ENCODE data around the gene ASB1.

The ASB1 gene

DNA sequence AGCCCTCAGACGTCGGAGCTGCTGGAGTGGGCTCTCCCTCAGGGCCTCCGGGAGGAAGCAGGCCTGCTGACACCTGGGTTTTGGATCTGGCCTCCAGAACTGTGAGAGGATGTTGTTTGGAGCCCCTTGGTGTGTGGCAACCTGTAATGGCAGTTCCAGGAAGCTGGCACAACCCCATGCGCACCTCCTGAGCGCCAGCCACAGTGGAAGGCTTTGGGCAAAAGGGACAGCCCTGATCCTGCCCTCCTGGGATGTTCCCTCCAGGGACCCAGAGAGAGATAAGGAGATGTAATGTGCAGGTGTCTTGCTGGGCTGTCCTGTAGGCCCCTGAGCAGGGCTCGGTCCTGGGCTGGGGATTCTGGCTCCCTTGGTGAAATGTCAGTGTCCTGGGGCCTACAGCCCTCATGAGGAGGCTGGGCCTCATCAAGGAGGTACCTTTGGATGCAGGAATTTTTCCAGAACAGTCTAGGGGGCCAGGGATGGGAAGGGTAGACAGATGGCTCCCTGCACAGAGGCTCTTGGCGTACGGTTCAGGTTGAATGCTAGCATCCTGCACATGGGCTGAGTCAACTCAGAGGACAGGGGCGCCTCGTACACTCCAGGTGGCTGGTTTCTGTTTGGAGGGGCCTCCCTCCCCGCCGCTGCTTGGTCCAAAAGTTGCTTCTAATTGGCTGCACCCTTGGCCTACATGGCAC is 61.1 kb downstream of the ASB1 start:
- in situ Hi-C loops (cut with MboI; ENCODE audit: low sequenced_read_pairs, unreplicated experiment) = no loop called here

DNA sequence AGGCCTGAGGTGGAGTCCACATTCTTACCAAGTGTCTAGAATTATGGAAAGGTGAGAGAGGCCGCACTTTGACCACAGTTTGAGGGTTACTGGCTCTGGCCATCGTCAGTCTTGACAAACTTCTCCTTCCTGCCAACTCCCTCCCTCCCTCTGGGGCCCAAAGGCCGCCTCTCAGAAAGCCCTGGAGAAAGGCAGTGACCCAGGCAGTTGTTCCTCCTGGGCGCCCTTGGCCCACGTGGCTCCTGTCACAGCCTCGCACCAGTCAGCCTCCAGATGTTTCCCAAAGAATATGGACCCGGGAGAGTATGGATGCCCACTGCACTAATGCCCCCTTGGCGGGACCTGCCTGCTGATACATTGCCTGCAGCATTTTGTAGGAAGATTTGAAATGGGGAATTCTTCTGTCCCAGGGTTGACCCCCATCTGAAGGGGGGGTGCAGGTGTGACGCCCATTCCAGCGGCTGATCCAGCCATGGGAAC is 61.7 kb downstream of the ASB1 start:
- DNase-seq (ENCODE audit: low spot score) = no peak
- TF ChIP-seq, protein P1, sequence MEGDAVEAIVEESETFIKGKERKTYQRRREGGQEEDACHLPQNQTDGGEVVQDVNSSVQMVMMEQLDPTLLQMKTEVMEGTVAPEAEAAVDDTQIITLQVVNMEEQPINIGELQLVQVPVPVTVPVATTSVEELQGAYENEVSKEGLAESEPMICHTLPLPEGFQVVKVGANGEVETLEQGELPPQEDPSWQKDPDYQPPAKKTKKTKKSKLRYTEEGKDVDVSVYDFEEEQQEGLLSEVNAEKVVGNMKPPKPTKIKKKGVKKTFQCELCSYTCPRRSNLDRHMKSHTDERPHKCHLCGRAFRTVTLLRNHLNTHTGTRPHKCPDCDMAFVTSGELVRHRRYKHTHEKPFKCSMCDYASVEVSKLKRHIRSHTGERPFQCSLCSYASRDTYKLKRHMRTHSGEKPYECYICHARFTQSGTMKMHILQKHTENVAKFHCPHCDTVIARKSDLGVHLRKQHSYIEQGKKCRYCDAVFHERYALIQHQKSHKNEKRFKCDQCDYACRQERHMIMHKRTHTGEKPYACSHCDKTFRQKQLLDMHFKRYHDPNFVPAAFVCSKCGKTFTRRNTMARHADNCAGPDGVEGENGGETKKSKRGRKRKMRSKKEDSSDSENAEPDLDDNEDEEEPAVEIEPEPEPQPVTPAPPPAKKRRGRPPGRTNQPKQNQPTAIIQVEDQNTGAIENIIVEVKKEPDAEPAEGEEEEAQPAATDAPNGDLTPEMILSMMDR (IDR thresholded peaks at IDR 0.05; ENCODE audit: borderline replicate concordance, control extremely low read depth, extremely low read depth, insufficient read depth, missing control alignments) = no peak
- in situ Hi-C loops (cut with MboI; ENCODE audit: low sequenced_read_pairs, unreplicated experiment) = no loop called here

More for the DNA sequence above, 61.1 kb downstream of the ASB1 start:
- no peak for DNase-seq (ENCODE audit: low spot score)
- TF ChIP-seq, protein P1 (IDR thresholded peaks at IDR 0.05; ENCODE audit: borderline replicate concordance, control extremely low read depth, extremely low read depth, insufficient read depth, missing control alignments) = no peak

DNA sequence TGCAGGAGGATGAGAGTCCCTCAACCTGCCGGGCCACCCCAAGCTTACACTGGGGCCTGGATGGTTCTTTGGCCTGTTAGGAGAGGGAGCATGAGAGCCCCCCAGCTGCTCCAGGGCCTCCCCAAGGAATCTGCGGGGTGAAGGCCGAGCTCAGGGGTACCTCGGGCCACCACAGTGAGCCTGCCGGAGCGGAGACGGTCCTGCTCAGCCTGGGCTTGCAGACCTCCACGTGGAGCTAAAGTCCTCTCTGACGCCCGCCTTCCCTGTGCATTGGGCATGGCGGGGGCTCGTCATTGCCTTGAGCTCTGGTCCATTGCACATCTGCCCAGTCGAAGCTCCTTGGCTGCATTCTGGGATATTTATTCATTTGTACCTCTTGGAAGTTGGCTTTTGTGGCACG is 62.7 kb downstream of the ASB1 start:
- in situ Hi-C loops (cut with MboI; ENCODE audit: low sequenced_read_pairs, unreplicated experiment) = no loop called here
- TF ChIP-seq, protein P1 (IDR thresholded peaks at IDR 0.05; ENCODE audit: borderline replicate concordance, control extremely low read depth, extremely low read depth, insufficient read depth, missing control alignments) = no peak
- DNase-seq (ENCODE audit: low spot score) = no peak

DNA sequence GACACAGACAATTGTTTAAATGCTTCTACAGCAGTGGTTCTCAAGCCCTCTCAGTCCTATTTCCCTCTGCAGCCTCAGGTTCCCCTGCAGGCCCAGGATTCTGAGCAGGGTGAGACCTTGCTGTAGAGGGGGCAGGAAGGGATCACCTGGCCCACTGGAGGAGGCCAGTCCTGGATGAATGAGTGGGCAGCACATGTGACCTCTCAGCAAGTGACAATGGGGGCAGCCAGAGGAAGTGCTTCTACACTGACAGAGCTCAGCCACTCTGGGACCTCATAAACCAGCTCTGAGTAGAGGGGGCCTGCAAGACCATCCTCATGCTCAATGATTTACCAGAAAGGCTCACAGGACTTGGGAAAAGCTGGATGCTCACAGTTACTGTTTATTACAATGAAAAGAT is 63.2 kb downstream of the ASB1 start:
- in situ Hi-C loops (cut with MboI; ENCODE audit: low sequenced_read_pairs, unreplicated experiment) = no loop called here
- no peak for DNase-seq (ENCODE audit: low spot score)
- TF ChIP-seq, protein P1 (IDR thresholded peaks at IDR 0.05; ENCODE audit: borderline replicate concordance, control extremely low read depth, extremely low read depth, insufficient read depth, missing control alignments) = no peak

DNA sequence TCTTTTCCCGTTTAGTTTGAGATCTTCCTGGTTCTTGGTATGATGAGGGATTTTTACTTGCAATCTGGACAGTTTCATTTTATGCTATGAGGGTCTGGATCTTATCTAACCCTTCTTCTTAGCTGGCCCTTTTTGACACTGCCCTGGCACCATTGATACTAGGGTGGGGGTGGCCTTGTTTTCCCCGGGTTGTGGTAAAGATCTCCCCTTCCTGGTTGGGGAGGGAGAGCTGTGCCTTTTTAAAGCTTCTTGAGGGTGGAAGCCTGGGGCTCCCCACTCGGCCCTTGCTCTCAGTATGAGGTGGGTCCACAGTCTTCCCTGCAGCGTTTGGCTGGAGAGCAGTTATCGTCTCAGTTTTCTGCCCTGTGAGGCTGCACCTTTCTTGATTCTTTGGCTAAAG is 66.1 kb downstream of the ASB1 start:
- no peak for DNase-seq (ENCODE audit: low spot score)
- in situ Hi-C loops (cut with MboI; ENCODE audit: low sequenced_read_pairs, unreplicated experiment) = no loop called here
- TF ChIP-seq, protein P1 (IDR thresholded peaks at IDR 0.05; ENCODE audit: borderline replicate concordance, control extremely low read depth, extremely low read depth, insufficient read depth, missing control alignments) = no peak

DNA sequence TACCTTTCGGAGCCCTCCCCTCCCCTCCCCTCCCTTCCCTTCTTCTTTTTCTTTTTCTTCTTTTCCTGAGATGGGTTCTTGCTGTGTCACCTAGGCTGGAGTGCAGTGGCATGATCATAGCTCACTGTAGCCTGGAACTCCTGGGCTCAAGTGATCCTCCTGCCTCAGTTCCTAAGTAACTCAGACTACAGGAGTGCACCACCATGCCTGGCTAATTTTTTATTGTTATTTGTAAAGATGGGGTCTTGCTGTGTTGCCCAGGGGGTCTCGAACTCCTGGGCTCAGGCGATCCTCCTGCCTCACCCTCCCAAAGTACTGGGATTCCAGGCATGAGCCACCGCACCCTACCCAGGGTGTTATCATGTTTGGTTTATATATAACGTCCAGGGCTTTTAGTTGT is 66.7 kb downstream of the ASB1 start:
- TF ChIP-seq, protein P1 (IDR thresholded peaks at IDR 0.05; ENCODE audit: borderline replicate concordance, control extremely low read depth, extremely low read depth, insufficient read depth, missing control alignments) = no peak
- no peak for DNase-seq (ENCODE audit: low spot score)
- in situ Hi-C loops (cut with MboI; ENCODE audit: low sequenced_read_pairs, unreplicated experiment) = no loop called here

All from GM13976 (cell line).